HG03135 (cell line): ENCODE data around the gene TNFRSF9.

Experiments
- ATAC-seq: cut with Tn5 transposase; IDR thresholded peaks from one replicate; pipeline ENCODE4 v1.9.1; 2021; ENCODE audit warnings: mild to moderate bottlenecking, moderate library complexity; ENCODE audit not compliant: unreplicated experiment

Gene TNFRSF9

DNA sequence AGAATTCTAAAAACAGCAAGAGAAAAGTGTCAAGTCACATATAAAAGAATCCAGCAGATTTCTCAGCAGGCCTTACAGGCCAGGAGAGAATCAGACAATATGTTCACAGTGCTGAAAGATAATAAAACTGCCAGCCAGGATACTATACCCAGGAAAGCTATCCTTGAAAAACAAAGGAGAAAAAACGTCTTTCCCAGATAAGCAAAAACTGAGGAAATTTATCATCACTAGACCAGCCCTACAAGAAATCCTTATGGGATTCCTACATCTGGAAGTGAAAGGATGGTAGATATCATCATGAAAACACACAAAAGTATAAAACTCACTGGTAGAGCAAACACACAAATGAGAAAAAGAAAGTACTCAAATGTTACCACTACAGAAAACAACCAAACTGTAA, 62.6 kb downstream of the TNFRSF9 start:
- ATAC-seq, result no peak

DNA sequence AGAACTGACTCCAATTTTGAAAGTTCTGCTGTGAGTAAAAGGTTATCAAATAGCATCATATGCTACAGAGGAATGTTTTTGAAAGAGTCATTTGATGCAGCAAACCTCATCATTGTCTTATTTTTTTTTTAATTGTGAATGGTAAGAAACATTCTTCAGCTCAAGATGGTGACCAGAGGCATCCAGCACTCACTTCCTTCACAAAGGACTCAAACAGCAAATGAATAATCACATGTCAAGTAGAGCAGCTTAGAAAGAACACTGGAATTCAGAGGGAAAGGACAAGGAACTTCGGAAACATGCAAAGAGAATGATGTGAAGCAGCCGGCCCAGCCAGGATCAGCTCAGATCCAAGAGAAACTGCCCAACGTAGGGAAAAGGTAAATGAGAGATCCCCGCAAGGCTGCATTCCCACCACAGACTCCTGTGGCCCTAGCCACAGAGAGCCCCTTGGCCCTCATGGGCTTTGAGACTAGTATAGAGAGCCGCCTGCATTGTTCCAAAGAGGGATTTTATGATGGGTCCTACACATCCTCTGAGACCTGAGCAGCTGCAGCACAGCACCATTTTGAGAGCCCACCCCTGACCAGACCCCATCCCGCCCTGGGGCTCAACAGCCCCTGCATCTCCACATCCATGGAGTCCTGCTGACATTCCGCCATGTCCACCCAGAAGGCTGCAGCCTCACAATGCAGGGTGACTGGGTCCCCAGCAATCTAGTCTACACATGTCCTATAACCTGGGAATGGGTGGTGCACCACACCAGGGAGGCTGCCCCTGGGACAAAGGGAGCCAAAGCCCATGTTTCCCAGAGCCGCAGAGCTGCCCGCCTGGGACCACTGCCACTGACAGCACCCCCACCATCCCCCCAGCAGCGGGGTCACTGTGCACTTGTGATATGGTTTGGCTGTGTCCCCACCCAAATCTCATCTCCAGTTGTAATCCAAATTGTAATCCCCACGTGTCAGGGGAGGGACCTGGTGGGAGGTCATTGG, 66.5 kb downstream of the TNFRSF9 start:
- no peak for ATAC-seq

DNA sequence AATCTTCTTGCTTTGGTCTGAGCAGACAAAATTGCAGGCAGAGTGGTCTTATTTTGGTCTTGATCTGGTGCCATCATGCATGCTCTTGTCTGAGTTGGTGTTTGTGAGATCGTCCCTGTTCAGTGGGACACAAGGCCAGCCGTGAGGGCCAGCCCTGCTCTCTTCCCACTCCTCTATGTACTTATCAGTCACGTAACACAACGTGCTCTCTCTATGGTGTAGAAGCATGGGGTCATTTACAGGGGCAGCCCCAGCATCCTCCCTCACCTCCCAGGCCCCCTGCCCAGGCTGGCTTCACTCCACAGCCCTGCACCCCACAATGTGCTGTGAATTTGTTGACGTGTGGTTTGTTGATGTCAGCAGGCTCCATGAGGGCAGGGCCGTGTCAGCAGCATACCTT, 69.5 kb downstream of the TNFRSF9 start:
- ATAC-seq, result no peak

DNA sequence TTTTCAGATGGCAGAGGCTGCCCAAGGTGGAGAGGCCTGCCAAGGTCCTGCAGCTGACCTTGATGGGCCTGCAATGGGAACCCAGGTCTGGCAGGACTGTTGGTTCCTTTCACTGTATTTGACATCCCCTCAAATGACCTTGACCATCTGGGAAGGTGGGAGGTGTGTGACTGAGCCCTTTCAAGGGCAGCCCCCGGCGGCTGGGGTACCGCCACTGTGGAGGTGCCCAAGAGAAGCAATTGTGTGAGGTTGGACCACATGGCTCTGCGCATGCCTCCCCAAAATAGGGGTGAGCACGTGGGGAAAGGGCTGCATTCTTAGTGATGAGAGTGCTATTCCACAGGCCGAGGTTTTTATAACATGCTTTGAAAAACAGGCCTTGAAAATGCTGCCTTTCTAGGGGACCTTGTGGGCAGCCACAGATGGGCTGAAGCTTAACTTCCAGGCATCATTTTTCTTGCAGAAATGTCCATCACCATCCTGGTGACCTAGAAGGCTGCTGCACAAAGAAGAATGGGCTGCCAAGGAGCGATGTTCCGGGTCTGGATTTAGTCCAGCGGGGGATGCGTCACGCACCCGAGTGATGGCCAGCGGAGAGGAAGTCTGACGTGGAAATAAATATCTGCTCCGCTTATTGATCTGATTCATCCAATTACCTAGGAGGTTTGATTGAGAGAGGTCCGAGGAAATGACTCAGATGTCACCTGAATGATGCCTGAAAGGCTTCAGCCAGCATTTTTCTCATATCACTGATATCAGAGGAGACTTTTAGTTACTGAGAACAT, 71.3 kb downstream of the TNFRSF9 start:
- no peak for ATAC-seq

DNA sequence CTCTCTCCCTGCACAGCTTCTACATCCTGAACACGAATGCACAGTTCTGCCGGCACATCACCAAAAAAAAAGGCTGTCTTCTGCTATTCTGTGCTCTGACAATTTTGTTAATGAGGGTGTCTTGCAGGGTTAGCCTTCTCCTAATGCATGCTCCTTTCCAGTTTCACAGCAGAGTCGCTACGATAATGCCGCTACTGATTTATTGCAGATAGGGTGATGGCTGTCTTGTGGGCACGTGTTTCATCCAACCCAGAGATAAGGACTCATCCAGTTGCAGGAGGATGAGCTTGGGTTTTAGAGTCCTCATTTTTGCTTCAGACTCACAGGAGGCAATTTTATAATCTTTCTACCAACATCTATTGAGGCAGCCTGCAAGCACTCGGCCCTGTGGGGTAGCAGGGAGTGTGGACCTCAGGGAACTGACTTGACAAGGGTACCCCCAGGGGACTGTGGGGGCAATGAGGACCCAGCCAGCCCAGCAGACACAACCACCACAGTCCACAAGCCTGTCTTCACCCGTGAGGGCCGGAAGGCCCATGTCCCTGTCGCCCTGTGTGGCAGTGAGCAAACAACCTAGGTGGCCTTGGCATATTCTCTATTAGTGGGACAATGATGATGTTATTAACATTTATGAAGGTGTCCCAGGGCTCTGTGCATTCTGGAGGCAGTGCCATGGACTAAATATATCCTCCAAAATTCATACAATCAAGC, 72.4 kb downstream of the TNFRSF9 start:
- no peak for ATAC-seq

DNA sequence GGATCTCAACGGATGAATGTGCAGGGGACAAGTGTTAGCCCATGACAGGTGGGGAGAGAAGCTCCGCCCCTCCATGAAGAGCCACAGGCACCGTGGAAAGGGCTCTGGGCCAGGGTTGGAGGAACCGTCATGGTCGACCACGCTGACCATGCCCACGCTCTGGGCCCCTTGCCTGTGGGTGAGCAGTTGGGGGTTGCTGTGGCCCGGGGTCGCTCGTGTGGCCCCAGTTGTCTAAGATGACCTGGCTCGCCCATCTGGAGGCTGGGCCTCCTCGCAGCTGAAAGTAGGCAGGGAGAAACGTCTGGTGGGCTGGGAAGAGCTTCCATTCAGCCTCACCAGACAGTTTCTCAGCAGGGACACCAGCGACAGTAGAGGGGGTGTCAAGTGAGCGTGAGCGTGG, 74.7 kb downstream of the TNFRSF9 start:
- no peak for ATAC-seq
